Measurements from ENCODE around the gene TMEM258. TPM values are rescaled to one million over a fixed set of nuclear protein-coding genes. Genes with fewer than 3 reads are reported as not detected.

The TMEM258 gene
- total and polyA plus RNA-seq, 2 donors = 148 to 161 TPM

DNA sequence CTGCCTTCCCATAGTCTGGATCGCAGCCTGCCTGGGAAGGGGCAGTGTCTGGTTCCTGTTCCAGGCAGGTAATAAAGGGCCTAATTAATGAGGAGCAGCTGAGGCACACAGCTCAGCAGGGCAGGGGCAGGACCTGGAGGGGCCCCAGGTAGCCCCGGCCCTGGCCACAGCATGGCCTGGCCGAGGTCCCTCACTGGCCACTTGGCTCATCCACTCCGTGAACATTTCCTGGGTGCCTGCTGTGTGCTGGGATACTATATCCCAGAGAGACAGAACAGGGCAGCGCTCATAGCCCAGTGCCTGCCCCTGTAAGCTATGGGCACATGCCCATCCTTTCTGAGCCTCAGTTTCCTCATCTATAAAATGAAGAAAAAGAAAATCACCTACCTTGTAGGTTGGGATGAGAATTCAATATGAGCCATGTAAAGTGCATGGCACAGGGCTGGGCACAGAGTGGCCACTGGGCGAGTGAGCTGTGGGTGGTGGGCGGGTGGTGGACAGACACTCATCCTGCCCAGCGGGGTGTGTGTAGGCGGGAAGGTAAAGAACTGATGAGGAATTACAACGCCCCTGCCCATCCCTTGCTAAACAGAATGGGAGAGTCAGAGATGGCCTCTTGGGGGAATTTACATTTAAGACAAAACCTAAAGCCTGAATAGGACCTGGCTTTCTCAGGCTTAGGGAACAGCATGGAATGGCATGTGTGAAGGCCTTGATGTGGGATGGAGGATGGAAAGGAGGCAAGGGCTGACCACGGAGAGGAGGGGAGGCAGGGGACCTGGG is 30.8 kb downstream of the TMEM258 start:
- peaks cover 0 to 9% of the 10 kb centered on the region in 2 donors for H3K27me3 ChIP-seq (ENCODE audit: control insufficient read depth in 2 of 2, insufficient read depth in 1 of 2, low read length in 1 of 2)
- no peak overlapping the region for H3K4me3 ChIP-seq (ENCODE audit: low read length in 2 of 2)
- no peaks in the 10 kb centered on the region for H3K36me3 ChIP-seq (ENCODE audit: control insufficient read depth in 2 of 2, insufficient read depth in 2 of 2, low read length in 1 of 2)
- no peak overlapping the region for H3K27ac ChIP-seq (ENCODE audit: low read depth in 1 of 2, low read length in 1 of 2)
- WGBS = 92% methylated on average over 11 of the region's 11 CpGs
- no peaks in the 10 kb centered on the region for H3K9me3 ChIP-seq (ENCODE audit: control insufficient read depth in 2 of 2, insufficient read depth in 1 of 2, low read length in 1 of 2)
- no peak for DNase-seq (ENCODE audit: low read depth in 6 of 9, low spot score in 9 of 9)
- peaks cover 0 to 6% of the 10 kb centered on the region in 2 donors for H3K4me1 ChIP-seq (ENCODE audit: control insufficient read depth in 2 of 2, insufficient read depth in 2 of 2, low read length in 2 of 2)

GRCh38 chr11:61760946-61761345 is 31.5 kb downstream of the TMEM258 start:
- WGBS = 91% methylated on average over 13 of the region's 13 CpGs
- Histone ChIP-seq H3K4me1 (ENCODE audit: control insufficient read depth in 2 of 2, insufficient read depth in 2 of 2, low read length in 2 of 2) (peaks cover 0 to 11% of the 10 kb centered on the region in 2 donors), H3K9me3 (ENCODE audit: control insufficient read depth in 2 of 2, insufficient read depth in 1 of 2, low read length in 1 of 2) (no peaks in the 10 kb centered on the region), H3K36me3 (ENCODE audit: control insufficient read depth in 2 of 2, insufficient read depth in 2 of 2, low read length in 1 of 2) (no peaks in the 10 kb centered on the region), H3K27ac (ENCODE audit: low read depth in 1 of 2, low read length in 1 of 2) (no peak overlapping the region), H3K27me3 (ENCODE audit: control insufficient read depth in 2 of 2, insufficient read depth in 1 of 2, low read length in 1 of 2) (peaks cover 0 to 9% of the 10 kb centered on the region in 2 donors), H3K4me3 (ENCODE audit: low read length in 2 of 2) (no peak overlapping the region)
- DNase-seq (ENCODE audit: low read depth in 6 of 9, low spot score in 9 of 9) = no peak

- WGBS = 95% methylated on average over 15 of the region's 15 CpGs
- Histone ChIP-seq H3K4me1 (ENCODE audit: control insufficient read depth in 2 of 2, insufficient read depth in 2 of 2, low read length in 2 of 2) (peaks cover 2 to 16% of the 10 kb centered on the region in 2 donors), H3K4me3 (ENCODE audit: low read length in 2 of 2) (no peak overlapping the region), H3K36me3 (ENCODE audit: control insufficient read depth in 2 of 2, insufficient read depth in 2 of 2, low read length in 1 of 2) (no peaks in the 10 kb centered on the region), H3K27ac (ENCODE audit: low read depth in 1 of 2, low read length in 1 of 2) (no peak overlapping the region), H3K27me3 (ENCODE audit: control insufficient read depth in 2 of 2, insufficient read depth in 1 of 2, low read length in 1 of 2) (peaks cover 10 to 28% of the 10 kb centered on the region in 2 donors), H3K9me3 (ENCODE audit: control insufficient read depth in 2 of 2, insufficient read depth in 1 of 2, low read length in 1 of 2) (no peaks in the 10 kb centered on the region)
- DNase-seq (ENCODE audit: low read depth in 6 of 9, low spot score in 9 of 9) = no peak
These were observed 35.1 kb downstream of the TMEM258 start for GRCh38 chr11:61757213-61757862.

- H3K9me3 ChIP-seq (ENCODE audit: control insufficient read depth in 2 of 2, insufficient read depth in 1 of 2, low read length in 1 of 2) = no peaks in the 10 kb centered on the region
- WGBS = 81% methylated on average over 9 of the region's 9 CpGs
- H3K27me3 ChIP-seq (ENCODE audit: control insufficient read depth in 2 of 2, insufficient read depth in 1 of 2, low read length in 1 of 2) = peaks cover 17 to 33% of the 10 kb centered on the region in 2 donors
- H3K4me1 ChIP-seq (ENCODE audit: control insufficient read depth in 2 of 2, insufficient read depth in 2 of 2, low read length in 2 of 2) = peaks cover 2 to 18% of the 10 kb centered on the region in 2 donors
- H3K4me3 ChIP-seq (ENCODE audit: low read length in 2 of 2) = no peak overlapping the region
- no peak overlapping the region for H3K27ac ChIP-seq (ENCODE audit: low read depth in 1 of 2, low read length in 1 of 2)
- DNase-seq (ENCODE audit: low read depth in 6 of 9, low spot score in 9 of 9) = no peak
- no peaks in the 10 kb centered on the region for H3K36me3 ChIP-seq (ENCODE audit: control insufficient read depth in 2 of 2, insufficient read depth in 2 of 2, low read length in 1 of 2)
These were observed 35.8 kb downstream of the TMEM258 start for GRCh38 chr11:61756452-61757212.

DNA sequence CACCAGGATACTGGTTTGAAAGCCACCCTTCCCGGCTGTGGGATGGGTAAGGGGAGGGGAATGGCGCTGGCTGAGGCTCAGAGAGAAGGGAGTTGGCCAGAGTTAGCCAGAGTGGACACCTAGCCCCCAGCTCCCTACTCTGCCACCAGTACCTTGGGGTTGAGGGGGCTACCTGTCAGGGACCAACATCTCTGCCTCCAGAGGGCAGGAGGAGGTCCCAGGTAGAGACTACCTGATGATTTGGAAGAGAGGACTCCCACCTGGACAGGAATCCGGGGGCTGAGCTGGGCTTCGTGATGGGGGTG is 36.3 kb downstream of the TMEM258 start:
- 91% methylated on average over 4 of the region's 4 CpGs for WGBS
- peaks cover 2 to 18% of the 10 kb centered on the region in 2 donors for H3K4me1 ChIP-seq (ENCODE audit: control insufficient read depth in 2 of 2, insufficient read depth in 2 of 2, low read length in 2 of 2)

GRCh38 chr11:61754534-61755482 is 37.6 kb downstream of the TMEM258 start:
- Histone ChIP-seq H3K9me3 (ENCODE audit: control insufficient read depth in 2 of 2, insufficient read depth in 1 of 2, low read length in 1 of 2) (no peaks in the 10 kb centered on the region), H3K36me3 (ENCODE audit: control insufficient read depth in 2 of 2, insufficient read depth in 2 of 2, low read length in 1 of 2) (no peaks in the 10 kb centered on the region), H3K4me3 (ENCODE audit: low read length in 2 of 2) (no peak overlapping the region), H3K27ac (ENCODE audit: low read depth in 1 of 2, low read length in 1 of 2) (no peak overlapping the region), H3K27me3 (ENCODE audit: control insufficient read depth in 2 of 2, insufficient read depth in 1 of 2, low read length in 1 of 2) (peaks cover 22 to 51% of the 10 kb centered on the region in 2 donors), H3K4me1 (ENCODE audit: control insufficient read depth in 2 of 2, insufficient read depth in 2 of 2, low read length in 2 of 2) (peaks cover 2 to 21% of the 10 kb centered on the region in 2 donors)
- no peak for DNase-seq (ENCODE audit: low read depth in 6 of 9, low spot score in 9 of 9)
- WGBS = 95% methylated on average over 31 of the region's 31 CpGs

More for the DNA sequence above, 36.3 kb downstream of the TMEM258 start:
- Histone ChIP-seq H3K9me3 (ENCODE audit: control insufficient read depth in 2 of 2, insufficient read depth in 1 of 2, low read length in 1 of 2) (no peaks in the 10 kb centered on the region), H3K36me3 (ENCODE audit: control insufficient read depth in 2 of 2, insufficient read depth in 2 of 2, low read length in 1 of 2) (no peaks in the 10 kb centered on the region), H3K27ac (ENCODE audit: low read depth in 1 of 2, low read length in 1 of 2) (no peak overlapping the region), H3K4me3 (ENCODE audit: low read length in 2 of 2) (no peak overlapping the region), H3K27me3 (ENCODE audit: control insufficient read depth in 2 of 2, insufficient read depth in 1 of 2, low read length in 1 of 2) (peaks cover 18 to 38% of the 10 kb centered on the region in 2 donors)
- no peak for DNase-seq (ENCODE audit: low read depth in 6 of 9, low spot score in 9 of 9)

GRCh38 chr11:61753672-61754071 is 38.7 kb downstream of the TMEM258 start:
- Histone ChIP-seq H3K27me3 (ENCODE audit: control insufficient read depth in 2 of 2, insufficient read depth in 1 of 2, low read length in 1 of 2) (peaks cover 25 to 62% of the 10 kb centered on the region in 2 donors), H3K4me3 (ENCODE audit: low read length in 2 of 2) (no peak overlapping the region), H3K36me3 (ENCODE audit: control insufficient read depth in 2 of 2, insufficient read depth in 2 of 2, low read length in 1 of 2) (no peaks in the 10 kb centered on the region), H3K9me3 (ENCODE audit: control insufficient read depth in 2 of 2, insufficient read depth in 1 of 2, low read length in 1 of 2) (no peaks in the 10 kb centered on the region), H3K27ac (ENCODE audit: low read depth in 1 of 2, low read length in 1 of 2) (no peak overlapping the region), H3K4me1 (ENCODE audit: control insufficient read depth in 2 of 2, insufficient read depth in 2 of 2, low read length in 2 of 2) (peaks cover 2 to 18% of the 10 kb centered on the region in 2 donors)
- 95% methylated on average over 5 of the region's 5 CpGs for WGBS
- no peak for DNase-seq (ENCODE audit: low read depth in 6 of 9, low spot score in 9 of 9)

DNA sequence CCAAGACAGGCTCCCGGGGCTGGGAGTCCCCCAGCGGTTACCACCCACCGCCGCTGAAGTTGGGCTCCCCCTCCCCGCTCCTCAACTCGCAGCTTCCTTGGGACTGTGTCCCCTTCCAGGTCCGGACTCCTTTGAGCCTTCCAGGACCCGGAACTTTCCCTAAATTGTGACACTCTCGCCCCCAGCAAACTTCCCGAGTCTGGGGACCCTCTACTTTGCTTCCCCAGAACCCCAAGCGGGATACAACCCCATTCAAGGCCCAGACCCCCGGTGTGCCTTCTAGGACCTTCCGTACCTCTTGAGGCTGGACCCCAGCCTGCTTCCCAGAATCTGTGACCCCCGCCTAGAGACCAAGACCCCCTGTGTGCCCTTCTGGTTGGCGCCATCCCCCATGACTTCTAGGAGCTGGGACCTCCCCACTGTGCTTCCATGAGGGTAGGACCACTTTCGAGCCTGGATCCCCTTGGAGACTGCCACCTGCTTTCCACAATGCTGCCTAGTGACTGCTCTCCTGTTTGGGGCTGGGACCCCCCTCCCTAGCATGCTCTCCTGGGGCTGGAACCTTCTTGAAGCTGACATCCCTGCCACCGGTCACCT is 39.4 kb downstream of the TMEM258 start:
- no peak for DNase-seq (ENCODE audit: low read depth in 6 of 9, low spot score in 9 of 9)
- Histone ChIP-seq H3K36me3 (ENCODE audit: control insufficient read depth in 2 of 2, insufficient read depth in 2 of 2, low read length in 1 of 2) (no peaks in the 10 kb centered on the region), H3K4me3 (ENCODE audit: low read length in 2 of 2) (peak overlapping the region in 1 of 2 donors; percentile 39), H3K27ac (ENCODE audit: low read depth in 1 of 2, low read length in 1 of 2) (no peak overlapping the region), H3K9me3 (ENCODE audit: control insufficient read depth in 2 of 2, insufficient read depth in 1 of 2, low read length in 1 of 2) (no peaks in the 10 kb centered on the region), H3K27me3 (ENCODE audit: control insufficient read depth in 2 of 2, insufficient read depth in 1 of 2, low read length in 1 of 2) (peaks cover 25 to 69% of the 10 kb centered on the region in 2 donors), H3K4me1 (ENCODE audit: control insufficient read depth in 2 of 2, insufficient read depth in 2 of 2, low read length in 2 of 2) (peaks cover 2 to 18% of the 10 kb centered on the region in 2 donors)
- 52% methylated on average over 17 of the region's 17 CpGs for WGBS
